Adrenal gland (tissue), 12 donors: ENCODE measurements around the gene RIPOR2. TPM values are rescaled to one million over a fixed set of nuclear protein-coding genes. Genes with fewer than 3 reads are reported as not detected.
"Not testable (repeated sequence)": the region's sequence is repeated elsewhere in the genome, so short reads cannot be mapped to it uniquely, and the experiment has no call there.

Experiments used
- DNase-seq, 7 donors: peaks; one replicate each; pipeline ENCODE4 v3.0.0-alpha.2; 2019 to 2020
- H3K27ac ChIP-seq, 5 donors: fragments of 200-600 bp; sonication (generic) in 4 of 5; 1 replicate in 3 of 5; 2 replicates in 2 of 5; pipeline versions ENCODE4 v1.5.1 to v1.8.0; 2016 to 2020; ENCODE audit warnings: mild to moderate bottlenecking in 1 of 5
- H3K27me3 ChIP-seq: fragments of 200-600 bp; 2 replicates; pipeline ENCODE4 v1.8.0; 2021
- H3K36me3 ChIP-seq, 2 donors: fragments of 200-600 bp; replicated peaks in 1 of 2; 1 replicate in 1 of 2; 2 replicates in 1 of 2; pipeline versions ENCODE4 v1.5.1 to v1.8.0; 2018 to 2022
- H3K4me1 ChIP-seq, 2 donors: fragments of 200-600 bp; replicated peaks in 1 of 2; 1 replicate in 1 of 2; 2 replicates in 1 of 2; pipeline versions ENCODE4 v1.5.1 to v1.8.0; 2018 to 2021
- H3K4me3 ChIP-seq, 4 donors: fragments of 200-600 bp; sonication (generic) in 3 of 4; one replicate each; pipeline ENCODE4 v1.5.1; 2016 to 2018
- H3K9me3 ChIP-seq, 3 donors: fragments of 200-600 bp; sonication (generic) in 1 of 3; replicated peaks in 1 of 3; 1 replicate in 2 of 3; 2 replicates in 1 of 3; pipeline versions ENCODE4 v1.5.1 to v1.8.0; 2016 to 2021
- CTCF ChIP-seq, 6 experiments: fragments of 450-650 bp in 4 of 6; fragments of 200-600 bp in 2 of 6; sonication (generic) in 1 of 6; IDR thresholded peaks; 1 replicate in 5 of 6; 2 replicates in 1 of 6; pipeline versions ENCODE4 v1.5.1 to v1.8.0; 2016 to 2021; ENCODE audit warnings: antibody characterized with exemption in 6 of 6, mild to moderate bottlenecking in 2 of 6, moderate library complexity in 1 of 6
- POLR2A ChIP-seq, 2 donors: fragments of 450-650 bp; IDR thresholded peaks; one replicate each; pipeline ENCODE4 v1.6.1; 2017; ENCODE audit warnings: antibody characterized with exemption in 2 of 2, mild to moderate bottlenecking in 2 of 2, moderate library complexity in 1 of 2
- WGBS, 4 donors: extraction: QIAGEN DNeasy Blood & Tissue Kit in 2 of 4; methylation state at CpG; one replicate each; pipeline versions ENCODE4 v1.1.5 to v1.1.7; 2013 to 2017; 5-methylcytosine and 5-hydroxymethylcytosine counted together
- intact Hi-C, 2 donors: fragments of 100-400 bp; cut with DNase I; formaldehyde crosslinking; loops; one replicate each; pipeline versions ENCODE4 v1.14.1 to v1.15.0; 2022 to 2023
- polyA plus RNA-seq, 3 donors: library from polyadenylated mRNA; stranded (reverse); fragments of 200-250 nt in 2 of 3; fragments of 350-450 nt in 1 of 3; fragmentation: Illumina TruSeq in 1 of 3; extraction: RNeasy Lipid Tissue Mini Kit (QIAGEN cat#74804) in 1 of 3; gene quantifications; one replicate each; pipeline ENCODE4 v1.2.3, GENCODE V29; 2013 to 2014
- total RNA-seq, 9 donors: library from RNA; depleted of rRNA in 4 of 9; stranded (reverse); fragments of >200 nt in 4 of 9; fragments of 120-200 nt in 1 of 9; fragmentation: NEBNext Ultra II Directional in 1 of 9; extraction: Animal tissue kit (Norgen Biotek cat#: 25700) in 1 of 9; gene quantifications; one replicate each; pipeline versions ENCODE4 v1.1.0 to v1.2.4, GENCODE V29; 2013 to 2023
- donor health status: healthy with polysubstance abuse.
- donor health status: Bipolar disorder and iron deficiency.
- donor health status: DM: yes; HTN: yes; CAD: no.
- donor health status: DM: no; HTN: no; CAD: no.
- donor health status: DM: no; HTN: no; CAD: no.
- donor health status: DM: yes; HTN: yes; CAD: no.

Gene RIPOR2
- total and polyA plus RNA-seq, 12 donors = 1.7 to 16.2 (median 3.9) TPM

GRCh38 chr6:24775520-24776058 lies 160.2 kb downstream of the RIPOR2 start:
- Histone ChIP-seq H3K27ac (peak overlapping the region; percentile 77 to 96 (median 92)), H3K4me3 (peak overlapping the region; percentile 63 to 77 (median 70)), H3K4me1 (peaks cover 14 to 21% of the 10 kb centered on the region in 2 donors), H3K36me3 (peaks cover 0 to under 1% of the 10 kb centered on the region in 2 donors), H3K9me3 (no peaks in the 10 kb centered on the region), H3K27me3 (no peaks in the 10 kb centered on the region)
- WGBS, 4 donors = 2 to 10% (median 8%) methylated on average over 19 to 20 of the region's 20 CpGs
- intact Hi-C loops = no loop called here
- peak in 4 of 7 donors; percentile 25 to 35 (median 32) for DNase-seq
- no peak for TF ChIP-seq POLR2A (IDR thresholded peaks at IDR 0.05)

- H3K4me1 ChIP-seq = peaks cover 14 to 21% of the 10 kb centered on the region in 2 donors
- no peaks in the 10 kb centered on the region for H3K27me3 ChIP-seq
- DNase-seq = peak; percentile 96 to 99 (median 99)
- peak within 1 kb of the TSS; percentile 63 to 77 (median 70) for H3K4me3 ChIP-seq
- intact Hi-C loops = no loop called here
- no peaks in the 10 kb centered on the region for H3K36me3 ChIP-seq
- TF ChIP-seq POLR2A (IDR thresholded peaks at IDR 0.05) (peak; percentile 24 to 72), CTCF (IDR thresholded peaks at IDR 0.05) (peak in 1 of 6 experiments; percentile 8)
- no peaks in the 10 kb centered on the region for H3K9me3 ChIP-seq
- H3K27ac ChIP-seq = peak within 1 kb of the TSS; percentile 77 to 96 (median 92)
- WGBS, 4 donors = 0 to 1% (median 1%) methylated on average over 13 to 75 of the region's 75 CpGs
These were observed 160.9 kb downstream of the RIPOR2 start, which contains the start of gene GMNN for GRCh38 chr6:24774696-24775519. Gene GMNN, plus strand, starts transcription at chr6:24774937. Its CDS starts 2,310 bp downstream, at chr6:24777247.

GRCh38 chr6:24768361-24768760 lies 167.4 kb downstream of the RIPOR2 start:
- no peaks in the 10 kb centered on the region for H3K36me3 ChIP-seq
- intact Hi-C loops = loop anchor here (10.0 kb wide), 2 partner anchors 54 to 194 kb away; partner anchors contain the start of gene C6orf62 (in 1 of the 2)
- H3K4me3 ChIP-seq = no peak overlapping the region
- no peak overlapping the region for H3K27ac ChIP-seq
- 90 to 94% (median 90%) methylated on average over 5 of the region's 5 CpGs for WGBS, 4 donors
- no peak for DNase-seq
- no peaks in the 10 kb centered on the region for H3K27me3 ChIP-seq
- H3K9me3 ChIP-seq = no peaks in the 10 kb centered on the region
- H3K4me1 ChIP-seq = peaks cover 0 to 5% of the 10 kb centered on the region in 2 donors
- TF ChIP-seq POLR2A (IDR thresholded peaks at IDR 0.05) = no peak
- no peak for TF ChIP-seq CTCF (IDR thresholded peaks at IDR 0.05)

- intact Hi-C loops = loop anchor here (10.0 kb wide), 2 partner anchors 52 to 192 kb away; partner anchors contain the start of gene C6orf62 (in 1 of the 2)
These were observed 168.9 kb downstream of the RIPOR2 start for GRCh38 chr6:24766680-24767462.

GRCh38 chr6:24765968-24766367 lies 169.8 kb downstream of the RIPOR2 start:
- WGBS, 4 donors = 86 to 95% (median 89%) methylated on average over 14 to 22 of the region's 26 CpGs

More at GRCh38 chr6:24766680-24767462, 168.9 kb downstream of the RIPOR2 start:
- no peak for DNase-seq
- Histone ChIP-seq H3K27ac (no peak overlapping the region), H3K4me1 (peaks cover 0 to 5% of the 10 kb centered on the region in 2 donors), H3K27me3 (no peaks in the 10 kb centered on the region), H3K4me3 (no peak overlapping the region), H3K9me3 (no peaks in the 10 kb centered on the region), H3K36me3 (no peaks in the 10 kb centered on the region)
- TF ChIP-seq CTCF (IDR thresholded peaks at IDR 0.05) (peak; percentile 41 to 64 (median 52)), POLR2A (IDR thresholded peaks at IDR 0.05) (no peak)
- WGBS, 4 donors = 40 to 54% (median 44%) methylated on average over 9 of the region's 9 CpGs

GRCh38 chr6:24764833-24765828 lies 170.6 kb downstream of the RIPOR2 start:
- 87 to 92% (median 90%) methylated on average over 17 to 20 of the region's 20 CpGs for whole genome bisulfite sequencing, 4 donors
- DNase-seq, H3K4me3 ChIP-seq, H3K9me3 ChIP-seq, H3K4me1 ChIP-seq, H3K27me3 ChIP-seq, H3K36me3 ChIP-seq, H3K27ac ChIP-seq: not testable (repeated sequence)
- intact Hi-C loops = loop anchor here (5.0 to 10.0 kb wide), 3 partner anchors 50 to 190 kb away; partner anchors contain the start of gene C6orf62 (in 1 of the 2)

More at GRCh38 chr6:24765968-24766367, 169.8 kb downstream of the RIPOR2 start:
- not testable (repeated sequence) for H3K36me3 ChIP-seq, H3K4me1 ChIP-seq, DNase-seq, H3K9me3 ChIP-seq, H3K4me3 ChIP-seq, H3K27me3 ChIP-seq, H3K27ac ChIP-seq
- intact Hi-C loops = loop anchor here (10.0 kb wide), 2 partner anchors 51 to 191 kb away; partner anchors contain the start of gene C6orf62 (in 1 of the 2)
